ENCODE measurements around the gene RMI1.

RMI1 gene

DNA sequence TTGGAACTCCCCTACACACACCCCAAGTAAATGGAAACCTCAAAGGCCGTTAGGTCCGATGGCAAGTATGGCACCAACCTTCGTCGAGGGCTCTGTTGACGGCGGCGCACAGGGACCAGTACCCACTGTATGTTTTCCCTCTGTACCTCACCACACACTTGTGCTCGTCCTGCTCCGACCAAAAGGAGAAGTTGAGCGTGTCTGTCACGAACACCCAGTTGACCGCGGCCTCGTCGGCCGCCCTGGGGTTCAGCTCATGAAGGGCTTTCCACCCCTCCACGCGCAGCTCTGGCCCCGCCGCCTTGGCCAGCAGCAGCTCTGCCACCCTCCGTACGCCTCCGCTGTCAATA lies 24.5 kb upstream of the RMI1 start:
- no peaks in the 10 kb centered on the region for H3K4me1 ChIP-seq (ENCODE audit: control insufficient read depth, insufficient read depth, low read length)
- H3K9ac ChIP-seq (ENCODE audit: low read length) = peak overlapping the region; percentile 85
- H3K27me3 ChIP-seq (ENCODE audit: control insufficient read depth, insufficient read depth, low read length) = no peaks in the 10 kb centered on the region

GRCh38 chr9:83956436-83957247 lies 24.0 kb upstream of the RMI1 start:
- H3K36me3 ChIP-seq (ENCODE audit: control insufficient read depth, insufficient read depth, low read length) = no peaks in the 10 kb centered on the region
- no peaks in the 10 kb centered on the region for H3K27me3 ChIP-seq (ENCODE audit: control insufficient read depth, insufficient read depth, low read length)
- H3K4me3 ChIP-seq (ENCODE audit: low read length) = peak overlapping the region; percentile 86
- no peaks in the 10 kb centered on the region for H3K4me1 ChIP-seq (ENCODE audit: control insufficient read depth, insufficient read depth, low read length)
- no peaks in the 10 kb centered on the region for H3K9me3 ChIP-seq (ENCODE audit: control insufficient read depth, low read length)
- H3K9ac ChIP-seq (ENCODE audit: low read length) = peak overlapping the region; percentile 85

More for the DNA sequence above, 24.5 kb upstream of the RMI1 start:
- Histone ChIP-seq H3K36me3 (ENCODE audit: control insufficient read depth, insufficient read depth, low read length) (no peaks in the 10 kb centered on the region), H3K4me3 (ENCODE audit: low read length) (peak overlapping the region; percentile 86), H3K9me3 (ENCODE audit: control insufficient read depth, low read length) (no peaks in the 10 kb centered on the region)

- H3K9me3 ChIP-seq (ENCODE audit: control insufficient read depth, low read length) = no peaks in the 10 kb centered on the region
- peak overlapping the region; percentile 85 for H3K9ac ChIP-seq (ENCODE audit: low read length)
- peak overlapping the region; percentile 86 for H3K4me3 ChIP-seq (ENCODE audit: low read length)
- peaks cover 3% of the 10 kb centered on the region for H3K4me1 ChIP-seq (ENCODE audit: control insufficient read depth, insufficient read depth, low read length)
- no peaks in the 10 kb centered on the region for H3K27me3 ChIP-seq (ENCODE audit: control insufficient read depth, insufficient read depth, low read length)
- no peaks in the 10 kb centered on the region for H3K36me3 ChIP-seq (ENCODE audit: control insufficient read depth, insufficient read depth, low read length)
Measured at GRCh38 chr9:83957248-83957513, 23.4 kb upstream of the RMI1 start.

DNA sequence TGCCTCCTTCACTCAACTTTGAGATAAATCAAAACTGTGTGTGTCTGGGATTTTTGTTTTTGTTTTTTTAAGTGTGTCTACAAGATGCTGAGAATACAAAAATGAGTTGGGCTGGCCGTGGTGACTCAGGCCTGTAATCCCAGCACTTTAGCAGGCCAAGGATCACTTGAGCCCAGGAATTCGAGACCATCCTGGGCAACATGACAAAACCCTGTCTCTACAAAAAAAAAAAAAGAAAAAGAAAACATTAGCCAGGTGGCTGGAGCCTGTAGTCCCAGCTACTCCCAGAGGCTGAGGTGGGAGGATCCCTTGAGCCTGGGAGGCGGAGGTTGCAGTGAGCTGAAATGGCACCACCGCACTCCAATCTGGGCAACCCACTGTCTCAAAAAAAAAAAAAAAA lies 21.5 kb upstream of the RMI1 start:
- Histone ChIP-seq H3K27me3 (ENCODE audit: control insufficient read depth, insufficient read depth, low read length) (no peaks in the 10 kb centered on the region), H3K4me3 (ENCODE audit: low read length) (no peak overlapping the region), H3K9ac (ENCODE audit: low read length) (no peak overlapping the region), H3K36me3 (ENCODE audit: control insufficient read depth, insufficient read depth, low read length) (no peaks in the 10 kb centered on the region), H3K4me1 (ENCODE audit: control insufficient read depth, insufficient read depth, low read length) (peaks cover 6% of the 10 kb centered on the region), H3K9me3 (ENCODE audit: control insufficient read depth, low read length) (no peaks in the 10 kb centered on the region)

GRCh38 chr9:83960991-83961390 lies 19.6 kb upstream of the RMI1 start:
- no peaks in the 10 kb centered on the region for H3K36me3 ChIP-seq (ENCODE audit: control insufficient read depth, insufficient read depth, low read length)
- H3K9ac ChIP-seq (ENCODE audit: low read length) = no peak overlapping the region

DNA sequence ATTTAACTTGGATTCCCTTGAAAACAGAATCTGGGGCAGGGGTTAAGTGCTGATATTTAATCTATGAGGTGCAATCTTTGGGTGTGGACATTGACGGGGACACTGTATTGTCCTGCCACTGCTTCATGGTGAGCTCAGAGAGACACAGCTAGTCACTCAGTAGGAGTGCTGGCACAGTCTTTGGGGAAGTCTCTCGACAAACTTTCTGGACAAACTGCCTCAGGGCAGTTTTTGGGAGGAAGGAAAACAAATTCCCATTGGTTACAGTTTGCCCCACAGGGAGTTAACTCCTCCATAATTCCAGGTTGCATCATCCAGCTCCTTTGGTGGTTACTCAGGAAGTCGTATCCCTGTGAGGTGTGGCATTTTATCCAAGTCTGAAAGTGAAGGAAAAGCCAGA lies 18.4 kb upstream of the RMI1 start:
- Histone ChIP-seq H3K9ac (ENCODE audit: low read length) (no peak overlapping the region), H3K27me3 (ENCODE audit: control insufficient read depth, insufficient read depth, low read length) (no peaks in the 10 kb centered on the region), H3K4me1 (ENCODE audit: control insufficient read depth, insufficient read depth, low read length) (peaks cover 6% of the 10 kb centered on the region), H3K36me3 (ENCODE audit: control insufficient read depth, insufficient read depth, low read length) (no peaks in the 10 kb centered on the region), H3K4me3 (ENCODE audit: low read length) (no peak overlapping the region), H3K9me3 (ENCODE audit: control insufficient read depth, low read length) (no peaks in the 10 kb centered on the region)

More at GRCh38 chr9:83960991-83961390, 19.6 kb upstream of the RMI1 start:
- no peaks in the 10 kb centered on the region for H3K27me3 ChIP-seq (ENCODE audit: control insufficient read depth, insufficient read depth, low read length)
- no peak overlapping the region for H3K4me3 ChIP-seq (ENCODE audit: low read length)
- peaks cover 6% of the 10 kb centered on the region for H3K4me1 ChIP-seq (ENCODE audit: control insufficient read depth, insufficient read depth, low read length)
- no peaks in the 10 kb centered on the region for H3K9me3 ChIP-seq (ENCODE audit: control insufficient read depth, low read length)

- H3K4me1 ChIP-seq (ENCODE audit: control insufficient read depth, insufficient read depth, low read length) = peaks cover 6% of the 10 kb centered on the region
- H3K4me3 ChIP-seq (ENCODE audit: low read length) = no peak overlapping the region
- no peaks in the 10 kb centered on the region for H3K9me3 ChIP-seq (ENCODE audit: control insufficient read depth, low read length)
- no peaks in the 10 kb centered on the region for H3K36me3 ChIP-seq (ENCODE audit: control insufficient read depth, insufficient read depth, low read length)
- no peaks in the 10 kb centered on the region for H3K27me3 ChIP-seq (ENCODE audit: control insufficient read depth, insufficient read depth, low read length)
- H3K9ac ChIP-seq (ENCODE audit: low read length) = no peak overlapping the region
Measured at GRCh38 chr9:83964973-83965349, 15.6 kb upstream of the RMI1 start.

GRCh38 chr9:83965350-83966208 lies 15.0 kb upstream of the RMI1 start:
- H3K9ac ChIP-seq (ENCODE audit: low read length) = no peak overlapping the region
- no peaks in the 10 kb centered on the region for H3K9me3 ChIP-seq (ENCODE audit: control insufficient read depth, low read length)
- H3K36me3 ChIP-seq (ENCODE audit: control insufficient read depth, insufficient read depth, low read length) = no peaks in the 10 kb centered on the region
- peaks cover 6% of the 10 kb centered on the region for H3K4me1 ChIP-seq (ENCODE audit: control insufficient read depth, insufficient read depth, low read length)
- no peak overlapping the region for H3K4me3 ChIP-seq (ENCODE audit: low read length)
- H3K27me3 ChIP-seq (ENCODE audit: control insufficient read depth, insufficient read depth, low read length) = no peaks in the 10 kb centered on the region

- Histone ChIP-seq H3K4me3 (ENCODE audit: low read length) (no peak overlapping the region), H3K27me3 (ENCODE audit: control insufficient read depth, insufficient read depth, low read length) (no peaks in the 10 kb centered on the region), H3K4me1 (ENCODE audit: control insufficient read depth, insufficient read depth, low read length) (peaks cover 6% of the 10 kb centered on the region), H3K36me3 (ENCODE audit: control insufficient read depth, insufficient read depth, low read length) (peaks cover 5% of the 10 kb centered on the region), H3K9ac (ENCODE audit: low read length) (no peak overlapping the region), H3K9me3 (ENCODE audit: control insufficient read depth, low read length) (no peaks in the 10 kb centered on the region)
Measured at GRCh38 chr9:83966209-83966582, 14.4 kb upstream of the RMI1 start.

DNA sequence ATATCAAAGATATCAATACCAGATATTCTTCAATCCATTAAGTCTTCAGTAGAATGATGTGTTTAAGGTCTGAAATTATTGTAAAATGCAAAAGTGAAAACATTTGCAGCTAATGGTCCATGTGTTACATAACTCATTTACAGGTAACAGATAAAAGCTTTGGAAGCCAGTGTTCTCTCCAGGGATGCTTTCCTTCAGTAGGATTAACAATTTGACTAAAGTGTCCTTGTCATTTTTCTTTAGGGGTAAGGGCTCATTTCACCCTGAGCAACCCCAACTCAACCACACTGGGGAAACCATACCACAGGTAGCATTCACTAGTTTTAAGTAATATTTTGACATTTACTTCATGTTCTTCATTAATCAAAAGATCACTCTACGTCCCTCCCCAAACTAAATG lies 13.5 kb upstream of the RMI1 start:
- Histone ChIP-seq H3K4me1 (ENCODE audit: control insufficient read depth, insufficient read depth, low read length) (peaks cover 4% of the 10 kb centered on the region), H3K4me3 (ENCODE audit: low read length) (no peak overlapping the region), H3K27me3 (ENCODE audit: control insufficient read depth, insufficient read depth, low read length) (no peaks in the 10 kb centered on the region), H3K9me3 (ENCODE audit: control insufficient read depth, low read length) (no peaks in the 10 kb centered on the region), H3K9ac (ENCODE audit: low read length) (no peak overlapping the region), H3K36me3 (ENCODE audit: control insufficient read depth, insufficient read depth, low read length) (peaks cover 6% of the 10 kb centered on the region)

GRCh38 chr9:83969602-83970001 lies 11.0 kb upstream of the RMI1 start:
- Histone ChIP-seq H3K36me3 (ENCODE audit: control insufficient read depth, insufficient read depth, low read length) (peaks cover 19% of the 10 kb centered on the region), H3K4me1 (ENCODE audit: control insufficient read depth, insufficient read depth, low read length) (no peaks in the 10 kb centered on the region), H3K9ac (ENCODE audit: low read length) (no peak overlapping the region), H3K4me3 (ENCODE audit: low read length) (no peak overlapping the region), H3K27me3 (ENCODE audit: control insufficient read depth, insufficient read depth, low read length) (no peaks in the 10 kb centered on the region), H3K9me3 (ENCODE audit: control insufficient read depth, low read length) (no peaks in the 10 kb centered on the region)

DNA sequence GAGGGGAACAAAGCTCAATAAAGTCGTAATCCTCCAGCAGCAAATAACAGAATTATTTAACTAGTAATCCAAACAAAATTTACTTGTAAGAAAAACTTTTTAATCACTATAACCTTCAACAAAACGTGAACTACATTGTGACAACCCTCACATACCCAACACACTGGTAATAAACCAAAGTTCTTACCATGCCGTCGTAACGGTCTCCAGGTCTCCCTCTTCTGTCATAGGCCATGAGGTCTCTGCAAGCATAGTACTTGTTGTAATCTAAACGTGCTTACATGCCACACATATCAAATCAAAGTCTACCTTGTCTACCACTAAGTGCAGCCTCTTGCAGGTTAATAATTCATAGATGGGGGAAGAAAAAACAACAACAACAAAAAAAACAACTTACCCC lies 9.1 kb upstream of the RMI1 start:
- no peaks in the 10 kb centered on the region for H3K4me1 ChIP-seq (ENCODE audit: control insufficient read depth, insufficient read depth, low read length)
- no peak overlapping the region for H3K4me3 ChIP-seq (ENCODE audit: low read length)
- no peaks in the 10 kb centered on the region for H3K9me3 ChIP-seq (ENCODE audit: control insufficient read depth, low read length)
- no peaks in the 10 kb centered on the region for H3K27me3 ChIP-seq (ENCODE audit: control insufficient read depth, insufficient read depth, low read length)
- H3K9ac ChIP-seq (ENCODE audit: low read length) = no peak overlapping the region
- peaks cover 26% of the 10 kb centered on the region for H3K36me3 ChIP-seq (ENCODE audit: control insufficient read depth, insufficient read depth, low read length)

Data from mucosa of stomach (tissue), 1 donor.